OCI-LY1 (cell line): Measurements from ENCODE around the gene NEK6.

Experiments used
- EZH2 ChIP-seq: fragments of 200-600 bp; sonication (generic), shearing (Covaris generic); IDR thresholded peaks from 2 replicates; pipeline ENCODE4 v1.8.0; 2017; ENCODE audit warnings: borderline replicate concordance, mixed run types, mild to moderate bottlenecking, antibody characterized with exemption, low read length, moderate library complexity, mixed read lengths
- TF ChIP-seq, protein P1 (sequence below): fragments of 200-600 bp; sonication (generic), shearing (Covaris generic); IDR thresholded peaks from 2 replicates; pipeline ENCODE4 v1.5.1; 2017; ENCODE audit warnings: mild to moderate bottlenecking, antibody characterized with exemption, low read length, moderate library complexity, mixed read lengths

- TF ChIP-seq, protein P1, sequence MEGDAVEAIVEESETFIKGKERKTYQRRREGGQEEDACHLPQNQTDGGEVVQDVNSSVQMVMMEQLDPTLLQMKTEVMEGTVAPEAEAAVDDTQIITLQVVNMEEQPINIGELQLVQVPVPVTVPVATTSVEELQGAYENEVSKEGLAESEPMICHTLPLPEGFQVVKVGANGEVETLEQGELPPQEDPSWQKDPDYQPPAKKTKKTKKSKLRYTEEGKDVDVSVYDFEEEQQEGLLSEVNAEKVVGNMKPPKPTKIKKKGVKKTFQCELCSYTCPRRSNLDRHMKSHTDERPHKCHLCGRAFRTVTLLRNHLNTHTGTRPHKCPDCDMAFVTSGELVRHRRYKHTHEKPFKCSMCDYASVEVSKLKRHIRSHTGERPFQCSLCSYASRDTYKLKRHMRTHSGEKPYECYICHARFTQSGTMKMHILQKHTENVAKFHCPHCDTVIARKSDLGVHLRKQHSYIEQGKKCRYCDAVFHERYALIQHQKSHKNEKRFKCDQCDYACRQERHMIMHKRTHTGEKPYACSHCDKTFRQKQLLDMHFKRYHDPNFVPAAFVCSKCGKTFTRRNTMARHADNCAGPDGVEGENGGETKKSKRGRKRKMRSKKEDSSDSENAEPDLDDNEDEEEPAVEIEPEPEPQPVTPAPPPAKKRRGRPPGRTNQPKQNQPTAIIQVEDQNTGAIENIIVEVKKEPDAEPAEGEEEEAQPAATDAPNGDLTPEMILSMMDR = no peak
- no peak for TF ChIP-seq EZH2
Observed at GRCh38 chr9:124262649-124262972, 4.9 kb downstream of the NEK6 start.
